C4-2B (cell line): Measurements from ENCODE around the gene ATP6V0E1.
"Not testable (repeated sequence)": the region's sequence is repeated elsewhere in the genome, so short reads cannot be mapped to it uniquely, and the experiment has no call there.

ENCODE experiments used
- H3K27ac ChIP-seq: fragments of 450-650 bp; 2 replicates; pipeline ENCODE4 v1.5.1; 2017
- ZFX ChIP-seq: fragments of 450-650 bp; IDR thresholded peaks from 2 replicates; pipeline ENCODE4 v1.6.1; 2017
- TF ChIP-seq, protein P1 (sequence below): fragments of 450-650 bp; conservative IDR thresholded peaks from 2 replicates; pipeline ENCODE4 v1.5.1; 2017; ENCODE audit warnings: mild to moderate bottlenecking

ATP6V0E1 gene

GRCh38 chr5:173028811-173029327, 45.3 kb downstream of the ATP6V0E1 start:
- no peak overlapping the region for H3K27ac ChIP-seq
- TF ChIP-seq ZFX, result no peak
- TF ChIP-seq, protein P1, sequence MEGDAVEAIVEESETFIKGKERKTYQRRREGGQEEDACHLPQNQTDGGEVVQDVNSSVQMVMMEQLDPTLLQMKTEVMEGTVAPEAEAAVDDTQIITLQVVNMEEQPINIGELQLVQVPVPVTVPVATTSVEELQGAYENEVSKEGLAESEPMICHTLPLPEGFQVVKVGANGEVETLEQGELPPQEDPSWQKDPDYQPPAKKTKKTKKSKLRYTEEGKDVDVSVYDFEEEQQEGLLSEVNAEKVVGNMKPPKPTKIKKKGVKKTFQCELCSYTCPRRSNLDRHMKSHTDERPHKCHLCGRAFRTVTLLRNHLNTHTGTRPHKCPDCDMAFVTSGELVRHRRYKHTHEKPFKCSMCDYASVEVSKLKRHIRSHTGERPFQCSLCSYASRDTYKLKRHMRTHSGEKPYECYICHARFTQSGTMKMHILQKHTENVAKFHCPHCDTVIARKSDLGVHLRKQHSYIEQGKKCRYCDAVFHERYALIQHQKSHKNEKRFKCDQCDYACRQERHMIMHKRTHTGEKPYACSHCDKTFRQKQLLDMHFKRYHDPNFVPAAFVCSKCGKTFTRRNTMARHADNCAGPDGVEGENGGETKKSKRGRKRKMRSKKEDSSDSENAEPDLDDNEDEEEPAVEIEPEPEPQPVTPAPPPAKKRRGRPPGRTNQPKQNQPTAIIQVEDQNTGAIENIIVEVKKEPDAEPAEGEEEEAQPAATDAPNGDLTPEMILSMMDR, result no peak

DNA sequence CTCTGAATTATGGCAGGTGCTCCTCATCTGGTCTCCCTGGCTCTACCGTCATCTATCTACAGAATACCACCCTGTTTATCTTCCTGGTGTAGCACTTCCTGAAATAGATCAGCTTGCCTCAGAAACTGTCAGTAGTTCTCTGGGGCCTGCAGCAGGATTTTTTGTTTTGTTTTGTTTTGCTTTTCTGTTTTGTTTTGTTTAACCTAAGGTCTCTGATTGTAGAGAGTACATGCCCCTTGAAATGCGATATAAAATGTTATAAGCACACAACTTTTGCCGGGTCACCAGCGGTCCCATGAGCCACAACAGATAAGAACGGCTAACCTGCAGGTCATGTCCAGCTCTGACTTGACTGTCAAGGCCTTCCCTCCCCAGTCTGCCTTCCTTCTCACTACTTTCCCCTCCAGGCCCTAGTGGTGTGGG, 45.9 kb downstream of the ATP6V0E1 start:
- no peak overlapping the region for H3K27ac ChIP-seq

GRCh38 chr5:173032096-173032495, 48.5 kb downstream of the ATP6V0E1 start:
- H3K27ac ChIP-seq, result not testable (repeated sequence)

More for the DNA sequence above, 45.9 kb downstream of the ATP6V0E1 start:
- TF ChIP-seq, protein P1, result no peak
- no peak for TF ChIP-seq ZFX

DNA sequence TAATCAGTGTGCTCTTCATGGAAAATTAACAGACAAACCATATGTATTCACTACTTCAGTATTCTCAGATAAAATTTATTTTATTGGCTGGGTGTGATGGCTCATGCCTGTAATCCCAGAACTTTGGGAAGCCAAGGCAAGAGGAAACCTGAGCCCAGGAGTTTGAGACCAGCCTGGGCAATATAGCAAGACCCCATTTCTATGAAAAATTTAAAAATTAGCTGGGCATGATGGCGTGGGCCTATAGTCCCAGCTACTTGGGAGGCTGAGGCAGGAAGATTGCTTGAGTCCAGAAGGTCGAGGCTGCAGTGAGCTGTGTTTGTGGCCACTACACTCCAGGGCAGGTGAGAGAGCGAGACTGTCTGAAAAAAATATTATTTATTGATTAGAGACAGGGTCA, 49.2 kb downstream of the ATP6V0E1 start:
- no peak for TF ChIP-seq ZFX
- TF ChIP-seq, protein P1, result no peak

DNA sequence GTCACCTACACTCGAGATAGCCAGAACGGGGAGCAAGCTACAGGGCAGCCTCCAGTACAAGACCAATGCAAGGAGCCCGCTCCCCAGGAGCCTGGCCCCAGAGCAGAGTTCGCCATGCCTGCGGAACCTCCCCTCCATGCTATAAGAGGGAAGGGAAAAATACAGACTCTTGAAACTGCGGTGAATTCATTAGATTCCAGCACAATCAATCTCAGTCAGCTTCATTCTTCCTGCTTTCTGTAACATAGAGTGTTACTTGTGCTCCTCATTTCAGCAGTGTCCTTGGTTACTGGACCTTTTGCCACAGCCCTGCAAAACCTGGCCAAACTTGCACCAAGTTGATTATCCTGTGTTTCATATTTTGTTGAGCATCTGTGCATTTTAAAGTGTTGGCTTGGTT, 50.4 kb downstream of the ATP6V0E1 start:
- no peak overlapping the region for H3K27ac ChIP-seq
- TF ChIP-seq, protein P1, result no peak
- no peak for TF ChIP-seq ZFX

More for the DNA sequence above, 49.2 kb downstream of the ATP6V0E1 start:
- no peak overlapping the region for H3K27ac ChIP-seq

GRCh38 chr5:173035904-173036707, 52.5 kb downstream of the ATP6V0E1 start:
- TF ChIP-seq, protein P1, result no peak
- TF ChIP-seq ZFX, result no peak
- H3K27ac ChIP-seq, result no peak overlapping the region

DNA sequence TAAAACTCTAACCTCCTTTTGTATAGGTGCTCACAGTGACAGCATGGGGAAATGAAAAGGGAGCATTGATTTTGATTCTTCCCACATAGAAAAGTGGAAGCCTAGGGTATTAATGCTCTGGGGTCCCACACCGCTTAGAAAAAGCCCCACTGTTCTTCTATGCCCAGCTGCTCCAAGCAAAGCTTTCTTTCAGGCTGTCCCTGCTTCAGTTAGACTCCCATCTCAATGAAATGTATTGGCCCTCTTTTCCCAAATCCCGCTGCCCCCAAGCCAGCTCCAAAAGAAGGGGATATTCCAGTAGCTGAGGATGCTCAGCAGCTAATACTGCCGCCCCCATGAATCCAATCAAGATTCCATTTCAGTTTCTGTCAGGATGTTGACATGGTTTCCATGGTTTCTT, 55.6 kb downstream of the ATP6V0E1 start:
- TF ChIP-seq, protein P1, result no peak
- H3K27ac ChIP-seq, result no peak overlapping the region

GRCh38 chr5:173039964-173040363, 56.4 kb downstream of the ATP6V0E1 start:
- no peak overlapping the region for H3K27ac ChIP-seq
- TF ChIP-seq ZFX, result no peak
- TF ChIP-seq, protein P1, result no peak
